Kidney capillary endothelial cell (primary cell): ENCODE measurements around the gene SUSD5.
"Not testable (repeated sequence)": the region's sequence is repeated elsewhere in the genome, so short reads cannot be mapped to it uniquely, and the experiment has no call there.

Experiments
- DNase-seq: peaks from one replicate; pipeline ENCODE4 v3.0.0-alpha.2; 2018; ENCODE audit warnings: low spot score

The SUSD5 gene

GRCh38 chr3:33194303-33194702 lies 24.3 kb downstream of the SUSD5 start:
- no peak for DNase-seq

- DNase-seq: peak; percentile 13
Observed at GRCh38 chr3:33187368-33187634, 31.3 kb downstream of the SUSD5 start.

- DNase-seq: peak; percentile 6
Observed at GRCh38 chr3:33186524-33187367, 31.9 kb downstream of the SUSD5 start.

- DNase-seq: no peak
Observed at GRCh38 chr3:33184863-33185262, 33.7 kb downstream of the SUSD5 start.

- not testable (repeated sequence) for DNase-seq
Observed at GRCh38 chr3:33181641-33182040, 37.0 kb downstream of the SUSD5 start.

GRCh38 chr3:33181229-33181628 lies 37.4 kb downstream of the SUSD5 start:
- DNase-seq: no peak

GRCh38 chr3:33179132-33179531 lies 39.5 kb downstream of the SUSD5 start:
- no peak for DNase-seq

GRCh38 chr3:33174711-33175414 lies 43.7 kb downstream of the SUSD5 start:
- no peak for DNase-seq

GRCh38 chr3:33174095-33174494 lies 44.5 kb downstream of the SUSD5 start:
- no peak for DNase-seq

GRCh38 chr3:33173672-33174071 lies 44.9 kb downstream of the SUSD5 start:
- DNase-seq: no peak

GRCh38 chr3:33173103-33173502 lies 45.5 kb downstream of the SUSD5 start:
- no peak for DNase-seq

GRCh38 chr3:33171580-33171979 lies 47.0 kb downstream of the SUSD5 start:
- DNase-seq: peak; percentile 33

- DNase-seq: no peak
Observed at GRCh38 chr3:33170531-33170930, 48.1 kb downstream of the SUSD5 start.

GRCh38 chr3:33167716-33168336 lies 50.8 kb downstream of the SUSD5 start:
- DNase-seq: no peak

- DNase-seq: no peak
Observed at GRCh38 chr3:33167284-33167683, 51.3 kb downstream of the SUSD5 start.

- DNase-seq: no peak
Observed at GRCh38 chr3:33166095-33166494, 52.5 kb downstream of the SUSD5 start.

GRCh38 chr3:33165372-33165771 lies 53.2 kb downstream of the SUSD5 start:
- DNase-seq: no peak

- DNase-seq: not testable (repeated sequence)
Observed at GRCh38 chr3:33162621-33163020, 56.0 kb downstream of the SUSD5 start.

- no peak for DNase-seq
Observed at GRCh38 chr3:33159981-33160380, 58.6 kb downstream of the SUSD5 start.

GRCh38 chr3:33159234-33159633 lies 59.4 kb downstream of the SUSD5 start:
- DNase-seq: no peak

- DNase-seq: no peak
Observed at GRCh38 chr3:33155301-33155700, 63.3 kb downstream of the SUSD5 start.

- DNase-seq: no peak
Observed at GRCh38 chr3:33153782-33154181, 64.8 kb downstream of the SUSD5 start.
